ENCODE data around the gene CCDC51. TPM values are rescaled to one million over a fixed set of nuclear protein-coding genes. Genes with fewer than 3 reads are reported as not detected.
A peak's percentile ranks its signal among the peaks of the same experiment; 100 is the strongest.

CCDC51 gene
- total and polyA plus RNA-seq, 2 of the 13 experiments (the other 11 are each of a cell fraction or from before 2014, with no cell fraction given) = 18.1 to 29.4 TPM

GRCh38 chr3:48446425-48447193 is 6.7 kb upstream of the CCDC51 start, which contains the start of gene ATRIP (continued):
- TF ChIP-seq, protein P1, sequence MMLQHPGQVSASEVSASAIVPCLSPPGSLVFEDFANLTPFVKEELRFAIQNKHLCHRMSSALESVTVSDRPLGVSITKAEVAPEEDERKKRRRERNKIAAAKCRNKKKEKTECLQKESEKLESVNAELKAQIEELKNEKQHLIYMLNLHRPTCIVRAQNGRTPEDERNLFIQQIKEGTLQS (CRISPR knock-in tag; IDR thresholded peaks at IDR 0.05) = no peak
- TF ChIP-seq STAT5B (CRISPR knock-in tag; IDR thresholded peaks at IDR 0.05) = no peak
- TF ChIP-seq ZNF17 (CRISPR knock-in tag; IDR thresholded peaks at IDR 0.05) = no peak
- no peak for TF ChIP-seq HNF4A (CRISPR knock-in tag; IDR thresholded peaks at IDR 0.05)
- TF ChIP-seq HINFP (CRISPR knock-in tag; IDR thresholded peaks at IDR 0.05; ENCODE audit: low read depth) = no peak
- peak; percentile 66; the same call in 1 of the 2 replicates for TF ChIP-seq BRD4 (CRISPR knock-in tag; IDR thresholded peaks at IDR 0.05)
- TF ChIP-seq NR3C1 (CRISPR knock-in tag; IDR thresholded peaks at IDR 0.05) = no peak
- TF ChIP-seq SIN3A (IDR thresholded peaks at IDR 0.05; ENCODE audit: borderline replicate concordance, low read depth, low read length) = peak; percentile 83; the same call in 1 of the 2 replicates
- TF ChIP-seq FOXJ3 (CRISPR knock-in tag; IDR thresholded peaks at IDR 0.05; ENCODE audit: borderline replicate concordance) = no peak
- no peak for TF ChIP-seq ZNF670 (CRISPR knock-in tag; IDR thresholded peaks at IDR 0.05; ENCODE audit: borderline replicate concordance)
- TF ChIP-seq, protein P2, sequence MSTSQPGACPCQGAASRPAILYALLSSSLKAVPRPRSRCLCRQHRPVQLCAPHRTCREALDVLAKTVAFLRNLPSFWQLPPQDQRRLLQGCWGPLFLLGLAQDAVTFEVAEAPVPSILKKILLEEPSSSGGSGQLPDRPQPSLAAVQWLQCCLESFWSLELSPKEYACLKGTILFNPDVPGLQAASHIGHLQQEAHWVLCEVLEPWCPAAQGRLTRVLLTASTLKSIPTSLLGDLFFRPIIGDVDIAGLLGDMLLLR (CRISPR knock-in tag; IDR thresholded peaks at IDR 0.05) = peak; percentile 92
- no peak; the same call in 1 of the 2 replicates for TF ChIP-seq ZNF816 (CRISPR knock-in tag; IDR thresholded peaks at IDR 0.05; ENCODE audit: borderline replicate concordance)
- no peak for TF ChIP-seq TCF7L2 (IDR thresholded peaks at IDR 0.05; ENCODE audit: low read depth, low read length)
- TF ChIP-seq KLF16 (CRISPR knock-in tag; IDR thresholded peaks at IDR 0.05) = peak in 1 of 2 experiments; percentile 88; a peak in 2 of 4 replicates
- 0 out of 2 replicates have a peak, but pooled peaks have one; percentile 17 for TF ChIP-seq ZNF280D (CRISPR knock-in tag; IDR thresholded peaks at IDR 0.05)
- TF ChIP-seq ZNF687 (CRISPR knock-in tag; IDR thresholded peaks at IDR 0.05) = peak; percentile 93
- no peak for TF ChIP-seq ZNF354B (CRISPR knock-in tag; IDR thresholded peaks at IDR 0.05)
- peak; percentile 41 for TF ChIP-seq ZNF547 (CRISPR knock-in tag; IDR thresholded peaks at IDR 0.05)

Data from HepG2 (cell line).